SKM-1 (cell line): ENCODE measurements around the gene DIP2C.
"Not testable (repeated sequence)": the region's sequence is repeated elsewhere in the genome, so short reads cannot be mapped to it uniquely, and the experiment has no call there.

ENCODE experiments used
- DNase-seq: peaks from one replicate; lab custom pipeline; 2025; ENCODE audit not compliant: unreplicated experiment; lab: John Stamatoyannopoulos, UW

The DIP2C gene

DNA sequence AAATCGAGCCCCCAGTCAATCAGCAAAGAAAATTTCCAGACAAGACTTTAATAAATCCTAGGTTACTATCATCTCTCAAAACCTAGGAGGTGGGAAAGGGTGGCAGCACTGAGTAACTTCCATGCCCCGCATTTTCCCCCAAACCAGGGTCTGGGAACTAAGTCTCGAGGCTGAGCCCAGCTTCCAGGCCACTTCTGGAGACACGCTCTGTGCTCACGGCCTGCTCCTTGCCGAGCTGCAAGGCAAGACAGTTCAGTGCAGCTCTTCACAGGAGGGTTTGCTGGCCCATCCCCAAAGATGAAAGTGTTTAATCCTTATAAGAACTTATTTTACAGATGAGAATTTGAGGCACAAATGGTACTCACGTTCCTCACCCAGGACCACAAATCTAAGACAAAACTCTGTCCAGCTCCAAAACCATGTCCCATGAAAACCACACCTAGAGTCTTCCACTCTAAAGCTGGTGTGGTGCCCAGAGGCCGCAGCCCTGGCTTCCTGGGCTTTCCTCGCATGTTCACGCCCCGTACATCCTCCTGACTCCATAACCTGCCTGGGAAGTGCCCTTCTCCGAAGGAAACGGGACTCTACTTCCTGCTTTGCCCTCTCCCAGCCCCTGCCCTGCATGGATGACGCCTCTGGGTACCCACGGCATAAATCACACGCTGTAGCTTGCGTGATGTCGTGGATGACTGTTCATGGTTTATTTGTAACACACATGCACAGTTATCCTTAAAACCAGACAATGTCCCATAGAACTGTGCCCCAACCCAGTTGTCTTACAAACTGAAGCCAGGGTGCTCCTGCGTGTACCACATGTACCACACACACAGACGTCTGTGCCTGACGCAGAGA, 201.2 kb downstream of the DIP2C start:
- no peak for DNase-seq

DNA sequence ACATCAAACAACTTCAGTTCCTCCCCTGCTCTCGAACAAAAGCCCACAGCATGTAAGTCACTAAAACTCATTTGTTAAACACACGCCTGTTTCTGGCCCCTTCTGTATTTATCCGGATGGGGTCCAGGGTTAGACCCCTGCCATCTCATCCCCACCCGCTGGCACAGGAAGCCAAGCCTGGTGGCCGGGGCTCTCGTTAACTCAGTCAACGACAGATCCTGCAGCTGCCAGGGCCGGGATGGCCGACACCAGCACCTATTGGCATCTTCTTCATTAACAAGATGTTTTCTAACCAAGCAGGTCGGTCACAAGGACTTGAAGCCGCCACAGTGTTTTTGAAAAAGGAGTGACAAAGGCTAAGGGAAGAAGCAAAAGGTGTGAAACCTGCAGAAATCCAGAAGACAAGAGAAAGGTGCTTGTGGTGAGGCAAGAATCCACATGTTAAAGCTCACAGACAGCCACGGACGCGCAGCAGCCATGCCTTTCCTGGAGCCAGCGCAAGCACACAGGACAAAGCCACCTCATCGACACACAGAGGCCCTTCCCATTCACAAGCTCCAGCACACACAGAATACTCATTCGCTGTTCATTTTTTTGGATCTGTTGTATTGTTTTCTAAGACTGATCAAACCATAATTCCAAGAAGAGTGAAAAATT, 202.7 kb downstream of the DIP2C start:
- no peak for DNase-seq

GRCh38 chr10:486206-486605, 203.3 kb downstream of the DIP2C start:
- DNase-seq: no peak

GRCh38 chr10:485776-486175, 203.7 kb downstream of the DIP2C start:
- no peak for DNase-seq

DNA sequence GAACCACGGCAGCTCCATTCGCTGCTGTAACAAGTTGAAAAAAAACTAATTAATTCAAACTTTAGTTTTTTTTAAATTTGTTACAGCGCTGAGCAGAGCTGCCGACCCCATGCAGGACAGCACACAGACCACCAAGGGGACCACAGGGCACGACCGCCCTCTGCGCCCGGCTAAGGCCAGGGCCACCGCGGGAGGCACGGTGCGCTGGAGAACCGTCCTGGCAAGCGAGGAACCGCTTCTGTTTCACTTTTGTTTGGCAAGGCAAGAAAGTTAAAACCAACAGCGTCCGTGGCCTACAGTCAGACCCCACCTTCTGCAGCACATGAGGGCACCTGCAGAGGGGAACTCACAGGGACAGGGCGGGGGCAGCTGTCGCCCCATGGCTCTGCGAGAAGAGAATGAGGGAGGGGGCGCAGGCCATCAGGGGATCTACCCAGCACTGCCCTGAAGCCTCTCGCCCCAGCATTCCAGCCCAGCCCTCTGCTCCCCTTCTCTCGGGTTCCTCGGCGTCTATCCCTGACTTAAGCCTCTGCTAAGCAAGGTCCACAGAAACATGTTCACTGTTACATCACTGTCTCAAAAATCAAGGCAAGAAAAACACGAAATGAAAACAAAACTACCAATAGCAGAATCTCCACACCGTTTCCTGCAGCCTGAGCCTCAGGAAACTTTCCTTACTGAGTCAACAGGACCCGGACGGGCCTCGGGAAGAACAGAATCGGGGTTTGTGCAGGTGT, 204.4 kb downstream of the DIP2C start:
- no peak for DNase-seq

DNA sequence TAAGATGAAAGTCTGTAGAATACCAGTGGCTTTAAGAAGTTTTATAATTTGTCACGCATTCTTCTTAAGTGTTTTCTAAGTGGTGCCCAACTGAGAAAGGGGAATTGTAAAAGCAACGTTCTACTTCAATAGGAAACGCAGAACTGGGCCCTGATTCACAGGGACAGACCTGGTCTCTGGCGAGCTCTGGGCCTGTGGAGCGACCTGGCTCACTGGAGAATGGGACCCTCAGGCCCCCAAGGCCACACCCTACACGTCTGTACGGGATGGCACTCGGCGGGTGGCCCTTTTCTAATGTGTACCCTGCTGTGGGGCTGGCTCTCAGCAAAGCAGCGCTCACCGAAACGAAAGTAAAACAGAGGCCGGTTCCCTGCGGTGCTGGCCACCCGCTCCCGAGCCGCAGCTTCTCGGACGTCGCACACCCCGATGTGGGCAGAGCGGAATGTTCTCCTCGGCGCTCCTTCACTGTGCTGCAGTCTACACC, 205.0 kb downstream of the DIP2C start:
- no peak for DNase-seq

GRCh38 chr10:483261-483660, 206.2 kb downstream of the DIP2C start:
- no peak for DNase-seq

DNA sequence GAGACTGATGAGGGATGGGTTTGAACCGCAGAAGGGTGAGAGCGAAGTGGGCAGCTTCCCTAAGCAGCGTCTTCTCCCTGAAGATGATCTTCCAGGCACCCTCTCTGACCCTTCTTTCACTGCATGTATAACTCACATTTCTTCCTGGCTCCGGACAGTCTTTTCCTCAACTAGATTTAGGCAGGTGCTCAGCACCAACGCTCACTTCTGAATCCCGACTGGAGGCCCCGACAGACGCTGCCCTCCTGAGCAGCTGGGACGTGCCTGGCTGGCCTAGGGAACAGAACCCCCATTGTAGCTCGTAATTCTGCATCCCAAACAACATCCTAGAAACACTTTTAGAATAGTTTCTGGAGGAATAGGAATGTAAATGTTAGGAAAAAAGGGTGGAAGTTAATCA, 206.6 kb downstream of the DIP2C start:
- no peak for DNase-seq

DNA sequence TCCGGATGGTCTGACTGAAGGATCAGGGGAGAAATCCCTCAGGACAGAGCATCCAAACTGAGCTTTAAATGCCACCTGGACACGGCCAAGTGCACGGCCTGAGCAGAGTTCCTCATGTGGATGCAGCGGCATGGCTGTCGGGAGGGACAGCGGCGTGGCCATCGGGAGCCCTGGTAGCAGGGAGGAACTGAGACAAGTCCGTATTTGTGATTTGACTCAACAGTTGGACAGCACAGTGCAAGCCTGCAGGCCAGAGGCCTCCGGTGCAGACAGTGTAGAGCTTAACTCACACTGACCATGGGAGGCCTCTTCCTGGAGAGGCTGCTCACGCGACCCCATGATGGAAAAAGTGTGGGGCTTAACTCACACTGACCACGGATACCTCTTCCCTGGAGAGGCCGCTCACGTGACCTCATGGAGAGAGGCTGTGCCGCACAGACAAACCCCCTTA, 207.4 kb downstream of the DIP2C start:
- no peak for DNase-seq

DNA sequence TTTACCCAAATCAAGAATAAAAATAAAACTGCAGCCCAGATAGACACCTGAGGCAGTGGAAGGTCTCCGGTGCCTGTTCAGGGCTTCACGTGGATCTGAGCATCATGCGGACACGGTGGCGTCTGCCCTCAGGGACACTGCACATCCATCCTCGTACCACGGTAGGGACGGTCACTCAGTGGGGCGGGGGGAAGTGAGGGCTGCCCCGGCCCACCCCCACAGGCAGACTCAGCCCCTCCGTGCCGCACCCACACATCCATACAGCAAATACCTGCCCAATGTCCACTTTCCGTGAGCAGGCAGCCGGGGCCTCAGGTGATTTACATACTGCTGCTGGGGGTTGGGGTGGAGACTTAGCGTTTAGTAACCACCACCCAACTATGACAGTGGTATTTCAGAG, 207.8 kb downstream of the DIP2C start:
- no peak for DNase-seq

- no peak for DNase-seq
These were observed 208.4 kb downstream of the DIP2C start for GRCh38 chr10:480928-481552.

- DNase-seq: no peak
These were observed 209.0 kb downstream of the DIP2C start for GRCh38 chr10:480498-480927.

DNA sequence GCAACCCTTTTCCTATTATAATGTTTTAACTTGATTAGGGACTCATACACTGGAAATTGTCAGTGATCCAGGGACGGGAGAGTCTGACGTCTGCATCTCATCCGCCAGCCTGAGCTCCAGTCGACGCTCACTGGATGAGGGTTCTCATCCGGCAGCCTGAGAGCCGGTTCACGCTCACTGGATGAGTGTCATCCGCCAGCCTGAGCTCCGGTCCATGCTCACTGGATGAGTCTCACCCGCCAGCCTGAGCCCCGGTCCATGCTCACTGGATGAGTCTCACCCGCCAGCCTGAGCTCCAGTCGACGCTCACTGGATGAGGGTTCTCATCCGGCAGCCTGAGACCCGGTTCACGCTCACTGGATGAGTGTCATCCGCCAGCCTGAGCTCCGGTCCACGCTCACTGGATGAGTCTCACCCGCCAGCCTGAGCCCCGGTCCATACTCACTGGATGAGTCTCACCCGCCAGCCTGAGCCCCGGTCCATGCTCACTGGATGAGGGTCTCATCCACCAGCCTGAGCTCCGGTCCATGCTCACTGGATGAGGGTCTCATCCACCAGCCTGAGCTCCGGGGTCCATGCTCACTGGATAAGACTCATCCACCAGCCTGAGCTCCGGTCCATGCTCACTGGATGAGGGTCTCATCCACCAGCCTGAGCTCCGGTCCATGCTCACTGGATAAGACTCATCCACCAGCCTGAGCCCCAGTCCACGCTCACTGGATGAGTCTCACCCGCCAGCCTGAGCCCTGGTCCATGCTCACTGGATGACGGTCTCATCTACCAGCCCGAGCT, 209.6 kb downstream of the DIP2C start:
- not testable (repeated sequence) for DNase-seq

GRCh38 chr10:478471-479245, 210.8 kb downstream of the DIP2C start:
- no peak for DNase-seq

DNA sequence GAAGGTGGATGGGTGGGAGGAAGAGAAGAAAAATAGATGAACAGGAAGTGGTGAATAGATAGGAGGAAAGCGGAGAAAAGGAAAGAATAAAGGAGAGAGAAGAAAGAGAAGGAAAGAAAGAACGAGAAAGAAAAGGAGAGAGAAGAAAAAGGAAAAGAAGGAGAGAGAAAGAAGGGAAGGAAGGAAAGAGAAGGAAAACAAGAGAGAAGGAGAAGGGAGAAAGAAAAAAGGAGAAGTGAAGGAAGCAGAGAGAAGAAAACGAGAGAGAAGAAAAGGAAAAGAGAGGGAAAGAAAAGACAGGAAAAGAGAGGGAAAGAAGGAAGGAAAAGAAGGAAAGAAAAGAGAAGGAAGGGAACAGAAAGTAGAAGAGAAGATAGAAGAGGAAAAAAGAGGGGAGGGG, 211.8 kb downstream of the DIP2C start:
- DNase-seq: no peak

DNA sequence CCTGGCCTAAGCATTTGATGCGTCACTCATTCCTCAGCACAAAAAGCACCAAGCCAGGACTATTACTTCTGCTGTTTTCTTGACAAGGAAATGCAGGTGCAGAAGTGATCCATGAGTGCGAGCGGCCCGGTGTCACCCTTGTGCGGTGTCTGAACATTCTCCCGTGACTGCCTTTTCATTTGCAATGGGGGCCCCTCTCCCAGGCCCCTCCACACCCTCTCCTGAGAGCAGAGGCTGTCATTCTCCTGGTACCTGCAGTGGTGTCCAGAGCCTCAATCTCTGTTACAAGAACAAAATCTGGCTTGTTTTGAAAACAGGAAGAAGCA, 213.1 kb downstream of the DIP2C start:
- no peak for DNase-seq

GRCh38 chr10:475709-476454, 213.6 kb downstream of the DIP2C start:
- DNase-seq: no peak

DNA sequence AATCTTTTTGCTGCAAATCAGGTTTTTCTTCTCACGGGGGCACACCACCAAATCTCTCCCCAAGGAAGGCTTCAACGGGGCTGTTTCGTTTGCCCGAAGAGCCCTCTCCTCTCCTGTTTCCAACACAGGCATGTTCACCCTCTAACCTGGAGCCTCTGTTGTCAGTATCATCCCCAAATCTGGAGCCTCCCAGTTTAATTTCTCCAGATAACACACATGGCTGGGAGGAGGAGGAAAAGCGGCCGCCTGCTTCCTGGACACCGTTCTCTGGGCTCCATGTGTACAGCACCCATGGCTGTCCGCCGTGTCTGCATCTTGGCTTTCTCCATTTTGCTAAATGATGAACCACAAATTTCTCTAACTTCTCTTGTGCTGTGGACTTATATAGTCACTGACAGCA, 214.5 kb downstream of the DIP2C start:
- no peak for DNase-seq

- no peak for DNase-seq
These were observed 215.1 kb downstream of the DIP2C start for GRCh38 chr10:474406-474805.
